Erythroblast (primary cell): ENCODE results near the gene ADARB2.

ENCODE experiments used
- GATA1 ChIP-seq: IDR thresholded peaks from 2 replicates; pipeline ENCODE4 v1.6.1; 2011; ENCODE audit warnings: low read depth, mild to moderate bottlenecking, control low read depth, low read length, moderate library complexity
- POLR2A ChIP-seq: IDR thresholded peaks from 2 replicates; pipeline ENCODE4 v1.6.1; 2011; ENCODE audit warnings: mild to moderate bottlenecking, low read length

DNA sequence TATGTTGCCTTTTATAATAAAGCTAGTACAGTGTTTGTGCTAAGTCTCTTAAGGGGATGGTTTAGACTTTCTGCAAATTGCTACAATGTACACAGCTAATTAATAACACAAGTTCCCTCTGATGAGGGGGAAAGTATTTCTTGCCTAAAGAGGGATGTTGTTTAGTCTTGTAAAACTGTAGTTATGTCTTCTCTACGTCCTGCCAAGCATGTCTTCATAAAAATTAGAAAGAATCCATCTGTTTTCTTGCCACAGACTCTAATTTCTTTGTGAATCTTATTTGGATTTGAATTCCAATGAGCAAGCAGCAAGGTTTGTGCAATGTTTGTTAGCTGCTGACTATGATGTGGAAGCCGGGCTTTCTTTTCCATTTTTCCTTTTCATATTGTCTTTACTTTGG, 28.2 kb downstream of the ADARB2 start:
- no peak for TF ChIP-seq POLR2A
- TF ChIP-seq GATA1 = no peak
